H4 (cell line): ENCODE data around the gene AHDC1. TPM values are rescaled to one million over a fixed set of nuclear protein-coding genes. Genes with fewer than 3 reads are reported as not detected.

Experiments used
- DNase-seq: peaks from one replicate; pipeline ENCODE4 v3.0.0-alpha.2; 2015; ENCODE audit warnings: low spot score
- total RNA-seq: library from RNA; depleted of rRNA; stranded (reverse); fragments of >200 nt; shearing (Covaris generic); gene quantifications from 2 replicates; pipeline ENCODE4 v1.2.3, GENCODE V29; 2014

Gene AHDC1
- total RNA-seq, 1 experiment from 2014 or later, result 2.0 TPM

- DNase-seq, result no peak
Measured at GRCh38 chr1:27584453-27584852, 19.5 kb downstream of the AHDC1 start.

DNA sequence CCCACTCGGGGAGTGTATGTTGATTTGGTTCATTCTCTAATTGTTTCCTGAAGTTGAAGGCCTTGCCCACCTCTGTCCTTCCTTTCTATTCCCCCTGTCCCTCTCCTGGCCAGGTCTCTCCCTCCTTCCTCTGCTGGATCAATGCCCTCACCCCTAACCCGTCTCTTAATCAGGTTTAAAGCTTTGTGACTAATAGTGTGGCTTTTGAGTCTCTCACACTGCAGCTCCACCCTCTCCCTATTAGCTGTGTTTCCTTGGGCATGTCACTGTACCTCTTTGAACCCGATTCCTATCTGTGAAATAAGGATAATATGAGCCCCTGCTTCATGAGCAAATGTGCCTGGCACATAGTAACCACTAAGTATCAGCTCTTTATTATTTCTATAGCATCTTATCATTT is 20.5 kb downstream of the AHDC1 start:
- no peak for DNase-seq

DNA sequence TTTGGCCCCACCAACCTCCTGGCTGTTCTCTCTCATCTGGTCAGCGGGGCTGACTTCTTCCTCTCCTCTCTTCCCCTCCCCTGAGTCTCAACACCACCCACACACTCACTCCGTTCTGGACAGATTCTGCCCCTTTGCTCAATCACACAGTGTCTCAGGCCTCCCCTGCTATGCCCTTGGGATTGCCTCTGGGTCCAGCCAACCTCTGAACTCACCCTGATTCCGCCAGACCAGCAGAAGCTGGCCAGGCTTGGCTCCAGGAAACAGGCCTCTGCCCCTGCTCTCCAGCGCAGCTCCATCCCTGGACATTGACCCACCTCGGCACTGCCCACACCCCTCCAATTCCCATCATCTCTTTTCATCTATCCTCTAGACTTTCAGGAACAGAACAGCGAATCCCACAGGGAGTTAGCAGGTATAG is 22.1 kb downstream of the AHDC1 start:
- no peak for DNase-seq

DNA sequence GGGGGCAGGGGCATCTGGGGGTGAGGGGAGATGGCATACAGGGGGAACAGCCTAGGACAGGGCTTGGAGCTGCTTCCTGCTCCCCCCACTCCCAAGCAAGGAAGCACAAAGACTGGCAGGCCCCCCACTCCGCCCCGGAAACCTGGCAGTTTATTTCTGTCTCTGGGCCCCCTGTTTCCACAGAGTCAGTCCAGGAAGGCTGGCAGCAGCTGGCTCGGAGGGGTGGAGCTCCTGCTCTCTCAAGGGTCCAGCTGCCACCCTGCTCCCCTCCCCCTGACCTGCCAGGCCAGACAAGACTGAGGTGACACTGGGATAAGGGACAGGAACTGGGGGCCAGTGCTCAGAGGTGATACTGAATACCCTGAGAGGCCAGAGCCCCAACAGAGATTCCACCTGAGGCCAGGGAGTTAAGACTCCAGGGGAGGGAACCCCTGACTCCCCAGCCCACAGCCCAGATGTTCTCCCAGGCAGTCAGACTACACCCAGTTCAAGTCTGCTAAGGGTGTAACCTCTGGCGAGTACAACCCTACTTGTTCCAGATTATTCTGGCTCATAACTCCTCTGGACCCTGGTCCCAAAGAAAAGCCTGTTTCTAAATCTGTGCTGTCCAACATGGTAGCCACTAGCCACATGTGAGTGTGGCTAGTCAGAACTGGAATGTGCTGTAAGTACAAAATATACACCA is 26.3 kb downstream of the AHDC1 start:
- no peak for DNase-seq

DNA sequence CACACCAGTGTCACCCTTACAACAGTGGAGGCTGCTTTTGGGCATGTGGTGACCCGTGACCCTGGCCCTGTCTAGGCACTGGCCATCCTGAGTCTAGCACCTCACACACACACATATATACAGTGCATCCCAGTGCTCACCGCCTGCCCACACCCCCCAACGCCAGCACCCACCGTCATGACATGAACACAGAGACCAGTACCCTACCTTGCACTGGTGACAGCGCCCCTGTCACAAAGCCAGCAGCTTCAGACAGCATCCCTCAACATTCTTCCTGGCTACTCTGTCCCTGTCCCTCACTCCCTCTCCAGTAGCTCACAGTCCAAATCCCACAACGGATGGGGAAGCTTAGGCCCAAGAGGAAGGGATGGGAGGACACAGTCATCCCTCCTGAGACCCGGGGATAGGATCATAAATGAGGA is 27.1 kb downstream of the AHDC1 start:
- DNase-seq, result no peak

DNA sequence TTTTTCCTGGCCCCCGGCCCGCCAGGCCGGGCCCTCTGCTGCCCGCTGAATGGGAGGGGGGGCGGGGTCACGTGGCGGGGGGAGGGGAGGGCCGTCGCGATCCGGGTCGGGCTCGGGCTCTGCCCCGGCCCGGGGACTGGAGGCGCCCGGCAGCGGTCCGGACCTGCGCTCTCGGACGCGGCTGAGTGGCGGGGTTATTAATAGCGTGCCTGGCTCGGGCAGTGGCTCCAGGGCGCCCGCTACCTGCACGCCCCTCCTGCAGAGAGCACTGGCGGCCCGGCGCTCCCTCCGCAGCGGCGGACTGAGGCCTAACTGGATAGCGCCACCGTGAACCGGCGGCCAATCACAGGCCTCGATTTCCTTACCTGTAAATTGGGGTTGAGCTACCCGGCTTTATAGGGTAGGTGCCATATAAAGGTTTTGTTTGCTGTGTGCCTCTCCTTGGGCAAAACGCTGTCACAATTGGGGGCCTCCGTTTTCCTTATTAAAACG is 28.1 kb downstream of the AHDC1 start:
- DNase-seq, result no peak

DNA sequence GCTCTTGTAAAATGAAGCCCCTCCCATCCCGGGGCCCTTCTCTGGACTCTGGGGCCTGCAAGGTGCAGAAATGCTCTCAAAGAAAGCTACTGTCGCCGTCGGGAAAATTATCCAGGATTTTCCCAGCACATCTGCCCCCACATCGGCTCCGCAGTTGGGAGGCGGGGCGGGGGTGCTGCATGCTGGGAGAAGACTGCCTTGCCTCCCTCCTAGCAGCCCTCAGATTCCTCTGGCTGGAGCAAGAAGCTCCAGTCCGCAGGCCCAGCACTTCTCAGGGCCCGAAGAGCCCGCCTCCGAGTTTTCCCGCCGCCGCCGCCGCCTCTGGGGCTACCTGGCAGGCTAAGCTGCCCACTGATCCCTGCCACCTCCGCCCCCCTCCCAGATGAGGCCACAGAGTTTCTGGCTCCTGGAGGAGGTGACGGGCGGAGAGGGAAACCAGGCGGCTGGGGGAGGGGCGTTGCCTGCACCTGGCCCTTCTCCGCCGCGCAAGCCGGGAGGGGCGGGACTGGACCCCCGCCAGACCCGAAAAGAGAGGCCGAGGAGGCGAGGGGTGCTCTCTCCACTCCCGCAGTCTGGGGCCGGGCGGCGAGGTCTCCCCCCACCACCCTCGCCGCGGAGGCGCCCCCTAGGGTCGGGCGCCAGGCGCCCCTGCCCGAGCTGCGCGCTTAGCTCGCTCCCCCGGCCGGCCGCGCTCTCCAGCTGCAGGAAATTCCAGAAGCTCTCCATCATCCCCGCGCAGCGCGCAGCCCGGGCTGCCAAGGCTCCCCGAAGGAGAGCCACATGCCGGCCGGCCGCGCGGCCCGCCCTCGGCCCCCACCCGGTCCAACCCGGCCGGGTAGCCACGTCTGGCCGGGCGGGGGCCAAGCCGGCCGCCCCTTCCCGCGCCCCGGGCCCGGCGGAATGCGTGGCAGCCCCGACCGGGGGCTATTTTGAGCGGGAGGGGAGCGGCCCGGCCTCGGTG is 28.8 kb downstream of the AHDC1 start:
- DNase-seq, result no peak

- DNase-seq, result no peak
Measured at GRCh38 chr1:27574001-27574781, 29.8 kb downstream of the AHDC1 start.

GRCh38 chr1:27572679-27573426 is 31.1 kb downstream of the AHDC1 start:
- DNase-seq, result no peak

- no peak for DNase-seq
Measured at GRCh38 chr1:27572019-27572678, 31.8 kb downstream of the AHDC1 start.

DNA sequence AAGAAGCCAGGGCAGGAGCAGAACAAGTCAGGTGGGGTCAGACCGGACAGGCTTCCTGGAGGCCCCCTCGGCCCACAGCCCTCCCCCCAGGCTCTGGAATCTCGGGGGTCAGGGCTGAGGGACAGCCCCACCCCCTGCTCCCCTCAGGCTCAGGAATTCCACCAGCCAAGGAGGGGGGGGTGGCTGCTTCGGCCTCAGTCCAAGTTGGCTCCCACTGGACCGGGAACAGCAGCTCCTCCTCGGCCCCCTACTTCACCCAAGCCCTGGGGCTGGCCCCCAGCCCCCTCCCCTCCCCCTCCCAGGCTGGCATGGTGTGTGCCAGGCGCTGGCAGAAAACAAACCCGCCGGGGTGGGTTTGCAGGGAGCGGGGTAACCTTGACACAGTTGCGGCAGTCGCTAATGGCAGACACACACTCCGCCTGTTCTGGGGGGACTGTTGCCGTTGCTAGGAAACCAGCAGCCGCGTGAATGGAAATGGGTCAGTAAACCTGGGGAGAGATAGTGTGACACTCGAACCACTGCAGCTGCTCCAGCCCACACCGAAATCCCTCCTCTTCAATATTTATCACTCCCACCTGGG is 32.4 kb downstream of the AHDC1 start:
- no peak for DNase-seq

GRCh38 chr1:27570784-27571183 is 33.2 kb downstream of the AHDC1 start:
- no peak for DNase-seq

- no peak for DNase-seq
Measured at GRCh38 chr1:27570356-27570755, 33.6 kb downstream of the AHDC1 start.

- DNase-seq, result no peak
Measured at GRCh38 chr1:27569506-27570291, 34.2 kb downstream of the AHDC1 start.

DNA sequence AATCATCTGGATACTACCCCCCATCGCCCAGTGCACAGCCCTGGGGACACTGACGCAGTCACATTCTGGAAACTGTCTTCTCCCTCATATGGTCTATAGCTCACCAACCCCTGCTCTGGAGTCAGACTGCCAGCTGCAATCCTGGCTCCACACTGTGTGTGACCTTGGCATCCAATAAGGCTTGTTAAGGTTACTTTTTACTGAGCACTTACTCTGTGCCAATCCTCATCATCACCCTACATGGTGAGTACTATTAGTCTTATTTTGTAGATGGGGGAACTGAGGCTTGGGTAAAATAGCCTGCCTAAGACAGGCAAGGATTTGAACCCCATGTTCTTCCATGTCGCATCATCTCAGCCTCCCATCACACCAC is 34.9 kb downstream of the AHDC1 start:
- DNase-seq, result no peak

DNA sequence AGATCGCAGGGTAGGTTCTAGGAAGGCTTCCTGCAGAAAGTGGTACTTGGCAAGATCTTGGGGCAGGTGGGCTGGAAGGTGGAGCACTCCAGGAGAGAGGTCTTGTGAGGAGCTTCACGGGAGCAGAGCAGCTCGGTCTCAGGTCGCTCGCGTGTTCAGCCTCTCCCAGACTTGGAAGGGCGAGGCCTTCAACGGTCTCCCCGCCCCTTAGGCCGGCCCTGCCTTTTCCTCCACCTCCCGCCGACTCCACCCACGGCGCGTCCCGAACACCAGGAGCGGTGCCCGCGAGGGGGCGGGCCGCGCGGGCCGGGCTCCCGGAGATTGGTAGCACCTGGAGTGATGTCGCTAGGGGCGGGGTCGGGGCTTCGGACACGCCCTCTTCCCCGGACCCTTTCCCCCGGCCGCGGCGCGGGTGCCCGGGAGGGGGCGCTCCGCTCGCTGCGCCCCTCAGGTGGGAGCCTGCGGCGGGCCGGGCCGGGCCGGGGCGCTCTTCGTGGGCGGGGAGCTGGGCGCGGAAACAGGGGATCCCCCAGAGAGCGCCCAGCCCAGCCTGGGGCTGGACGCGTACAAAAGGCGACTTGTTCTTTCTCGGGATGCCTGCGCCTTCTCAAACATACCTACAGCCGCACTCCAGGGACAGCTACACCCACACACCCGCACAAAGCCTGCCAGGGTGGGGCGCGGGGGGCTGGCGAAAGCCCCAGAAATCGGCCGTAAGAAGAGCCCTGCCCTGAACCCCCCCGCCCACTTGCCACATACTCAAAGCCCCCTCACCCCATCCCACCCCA is 35.5 kb downstream of the AHDC1 start:
- DNase-seq, result peak; percentile 90

DNA sequence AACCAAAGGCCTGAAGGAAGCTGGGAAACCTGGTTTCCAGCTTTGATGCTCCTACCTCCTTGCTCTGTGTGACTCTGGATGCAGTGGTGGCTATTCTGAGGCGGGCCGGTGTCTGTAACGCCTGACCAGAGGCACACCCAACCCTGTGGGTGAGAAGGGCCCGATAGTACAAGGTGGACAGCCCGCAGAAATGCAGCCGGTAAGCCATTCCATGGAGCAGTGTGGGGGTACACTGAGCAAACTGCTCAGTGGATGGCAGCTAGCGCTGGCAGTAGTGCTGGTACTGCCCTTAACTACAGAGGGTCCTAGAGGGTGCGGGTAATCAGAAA is 36.0 kb downstream of the AHDC1 start:
- DNase-seq, result no peak

DNA sequence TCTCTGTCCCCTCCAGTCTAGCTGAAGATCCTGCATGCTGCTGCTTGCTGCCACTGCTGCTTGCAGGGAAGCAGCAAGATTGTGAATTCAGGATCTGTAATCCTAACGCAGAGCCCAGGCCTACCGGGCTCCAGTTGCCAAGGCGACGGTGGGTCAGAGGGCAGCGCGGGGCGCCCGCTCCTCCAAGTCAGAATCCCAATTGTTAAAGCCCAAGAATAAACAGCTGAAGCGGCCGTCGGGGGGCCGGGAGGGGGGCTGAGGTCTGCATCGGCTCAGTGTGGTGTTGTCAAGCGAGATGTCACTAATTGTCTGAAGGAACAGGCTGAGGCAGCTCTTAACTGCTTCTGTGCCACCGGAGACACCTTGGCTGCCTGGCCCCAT is 36.8 kb downstream of the AHDC1 start:
- no peak for DNase-seq
